Stimulated activated CD4-positive, alpha-beta T cell treated with anti-CD3 and anti-CD28 coated beads, Interleukin-15, amount 100 ng/mL, for 1 hour (primary cell): ENCODE results near the gene RERE.

Source experiments
- DNase-seq, 2 donors: peaks; one replicate each; pipeline ENCODE4 v3.0.0-alpha.2; 2020; ENCODE audit warnings: low read depth in 1 of 2, low spot score in 1 of 2

The RERE gene

DNA sequence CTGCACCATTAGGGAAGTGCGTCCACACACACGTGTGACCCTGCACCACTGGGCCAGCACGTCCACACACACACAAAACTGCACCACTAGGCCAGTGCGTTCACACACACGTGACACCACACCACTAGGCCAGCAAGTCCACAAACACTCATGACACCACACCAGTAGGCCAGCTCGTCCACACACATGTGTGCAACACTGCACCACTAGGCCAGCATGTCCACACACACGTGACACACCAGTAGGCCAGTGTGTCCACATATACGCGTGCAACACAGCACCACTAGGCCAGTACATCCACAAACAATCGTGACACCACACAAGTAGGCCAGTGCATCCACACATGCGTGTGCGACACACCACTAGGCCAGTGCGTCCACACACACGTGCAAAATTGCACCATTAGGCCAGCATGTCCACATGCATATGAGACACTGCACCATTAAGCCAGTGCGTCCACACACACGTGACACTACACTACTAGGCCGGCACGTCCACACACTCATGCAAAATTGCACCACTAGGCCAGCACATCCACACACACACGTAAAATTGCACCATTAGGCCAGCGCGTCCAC is 264.5 kb downstream of the RERE start:
- DNase-seq, result no peak

DNA sequence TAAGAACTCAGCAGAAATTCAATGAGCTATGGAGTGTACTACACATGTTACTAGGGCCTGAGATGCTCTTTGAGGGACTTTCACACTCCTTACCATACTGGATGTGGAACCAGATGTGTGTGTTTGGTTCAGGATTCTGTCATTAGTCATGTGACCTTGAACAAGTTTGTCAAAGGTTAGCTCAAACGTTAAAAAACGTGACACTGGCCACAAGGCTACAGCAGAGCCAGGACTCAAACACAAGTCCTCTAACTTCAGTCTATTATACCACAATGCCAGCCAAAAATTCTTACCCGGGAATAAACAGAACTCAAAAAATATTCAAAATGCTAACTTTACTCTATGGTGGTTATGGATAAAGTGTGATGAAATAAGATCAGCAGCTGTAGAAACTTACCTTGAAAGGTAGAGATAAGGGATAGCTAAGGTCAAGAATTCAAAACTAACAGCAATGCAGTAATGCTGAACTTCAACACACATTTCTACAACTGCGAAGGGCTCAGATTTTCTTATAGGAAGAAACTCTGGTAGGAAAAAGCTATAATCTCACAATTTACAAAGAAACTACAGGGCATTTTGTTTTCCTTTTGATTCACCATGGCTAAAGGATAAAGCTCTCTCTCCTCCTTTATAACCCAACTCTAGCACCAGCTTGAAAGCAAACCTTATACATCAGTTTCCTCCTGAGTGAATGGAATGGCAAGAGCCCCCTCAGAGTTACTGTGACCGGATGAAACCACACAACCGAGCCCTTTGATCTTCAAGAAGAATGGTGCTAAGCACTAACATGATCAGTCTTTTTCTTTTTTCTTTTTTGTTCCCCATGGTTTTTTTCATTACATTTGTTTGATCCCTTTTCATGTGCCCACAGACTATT is 265.6 kb downstream of the RERE start:
- DNase-seq, result no peak

DNA sequence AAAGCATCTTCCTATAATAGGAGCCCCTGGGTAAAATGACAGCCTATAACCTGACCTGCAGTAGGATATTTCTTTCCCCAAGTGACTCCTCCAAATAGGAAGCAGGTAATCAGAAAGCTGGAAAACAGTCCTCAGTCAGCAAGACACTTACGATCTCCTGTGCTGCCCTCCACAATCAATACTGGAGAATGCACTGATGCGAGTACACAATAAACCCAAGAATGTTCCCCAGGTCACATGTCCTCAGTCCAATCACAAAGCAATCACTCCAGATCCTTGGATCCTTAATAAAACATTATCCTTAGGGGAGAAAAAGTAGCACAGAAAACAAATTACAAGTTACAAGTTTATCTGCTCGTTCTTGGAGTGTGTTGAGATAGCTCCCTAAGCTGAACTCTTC is 266.4 kb downstream of the RERE start:
- no peak for DNase-seq

DNA sequence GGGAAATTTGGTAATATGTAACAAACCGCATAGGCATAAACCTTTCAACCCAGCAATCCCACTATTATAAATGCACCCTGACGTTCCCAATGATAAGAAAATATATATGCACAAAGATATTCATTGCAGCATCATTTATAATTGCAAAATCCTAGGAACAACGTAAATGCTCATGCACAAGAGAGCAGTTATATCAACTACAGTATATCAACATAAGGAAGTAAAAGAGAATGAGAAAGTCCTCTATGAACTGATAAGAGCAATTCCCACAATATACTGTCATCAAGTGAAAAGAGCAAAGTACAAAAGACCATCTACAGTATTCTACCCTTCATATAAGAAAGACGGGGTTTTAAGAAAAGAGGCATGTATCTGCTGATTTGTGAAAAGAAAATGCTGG is 269.6 kb downstream of the RERE start:
- DNase-seq, result no peak

DNA sequence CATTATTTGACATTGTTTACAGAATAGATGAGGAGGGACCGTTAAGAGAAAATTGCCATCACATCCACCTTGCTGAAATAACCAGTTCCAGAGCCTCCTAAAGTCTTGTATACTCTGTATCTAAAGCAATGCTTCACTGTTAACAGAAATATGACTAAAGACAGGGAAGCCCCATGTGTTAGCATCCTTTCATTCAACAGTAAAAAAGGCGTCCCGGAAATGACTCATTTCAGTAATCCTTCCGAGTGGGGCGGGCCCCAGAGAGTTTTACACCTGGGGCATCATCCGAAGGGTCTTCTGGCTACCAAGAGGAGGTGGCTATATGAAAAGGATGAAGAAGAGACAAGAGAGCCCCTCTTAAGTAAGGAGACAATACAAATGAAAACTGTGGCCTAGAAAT is 272.4 kb downstream of the RERE start:
- DNase-seq, result no peak

DNA sequence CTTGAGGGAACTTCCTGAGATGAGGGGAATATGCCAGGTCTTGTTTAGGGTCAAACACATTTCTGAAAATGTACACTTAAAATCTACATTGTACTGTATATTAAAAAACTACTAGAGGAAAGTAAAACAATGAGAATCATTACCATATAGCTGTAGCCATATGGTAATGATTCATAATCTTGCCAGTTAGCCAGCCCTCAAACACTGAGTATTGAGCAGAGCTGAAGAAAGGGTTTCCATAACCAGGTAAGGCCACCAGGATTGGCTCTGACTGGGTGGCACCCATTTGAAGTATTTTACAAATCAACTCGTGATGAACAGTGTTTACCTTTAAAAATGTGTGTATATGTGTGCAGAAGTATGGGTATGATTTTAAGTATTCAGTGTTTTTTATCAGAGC is 272.8 kb downstream of the RERE start:
- DNase-seq, result no peak

DNA sequence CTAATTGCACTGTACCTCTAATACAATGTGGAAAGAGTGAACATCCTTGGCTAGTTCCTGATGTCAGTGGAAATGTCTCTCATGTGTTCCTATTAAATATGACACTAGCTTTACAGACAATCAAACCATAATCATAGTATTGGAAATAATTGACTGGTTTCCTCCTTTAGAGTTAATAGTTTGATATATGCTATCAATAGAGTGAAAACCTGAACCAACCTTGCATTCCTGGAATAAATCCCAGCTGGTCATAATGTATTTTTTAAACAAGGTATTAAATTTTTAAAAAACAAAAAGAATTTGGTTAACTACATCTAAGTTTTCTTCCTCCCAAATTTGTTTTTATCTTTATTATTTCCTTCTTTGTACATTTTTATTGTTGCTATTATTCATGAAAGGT is 273.5 kb downstream of the RERE start:
- DNase-seq, result no peak

DNA sequence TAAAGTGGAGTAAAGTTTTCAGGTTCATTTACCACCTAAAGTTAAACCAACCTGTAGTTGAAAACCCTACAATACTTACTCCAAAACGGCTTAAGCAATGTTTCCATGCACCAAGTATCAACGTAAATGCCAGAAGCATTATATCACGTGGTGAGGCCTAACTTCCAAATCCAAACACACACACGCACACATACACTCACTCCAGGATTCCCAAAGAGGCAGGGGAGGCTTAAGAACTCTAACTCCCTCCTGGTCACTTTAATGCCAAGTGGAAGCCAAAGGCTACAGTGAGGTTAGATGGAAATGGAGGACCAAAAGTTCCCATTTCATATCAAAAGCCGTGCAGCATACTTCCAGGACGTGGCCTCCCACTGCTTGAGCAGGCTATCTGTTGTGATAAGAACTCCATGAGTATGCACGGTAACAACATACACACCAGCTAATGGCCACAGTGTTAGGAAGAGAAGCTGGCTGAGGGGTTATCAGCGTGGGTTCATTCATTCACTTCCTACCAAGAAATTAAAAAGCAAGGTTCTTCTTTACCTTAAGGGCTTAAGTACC is 275.4 kb downstream of the RERE start:
- DNase-seq, result no peak

DNA sequence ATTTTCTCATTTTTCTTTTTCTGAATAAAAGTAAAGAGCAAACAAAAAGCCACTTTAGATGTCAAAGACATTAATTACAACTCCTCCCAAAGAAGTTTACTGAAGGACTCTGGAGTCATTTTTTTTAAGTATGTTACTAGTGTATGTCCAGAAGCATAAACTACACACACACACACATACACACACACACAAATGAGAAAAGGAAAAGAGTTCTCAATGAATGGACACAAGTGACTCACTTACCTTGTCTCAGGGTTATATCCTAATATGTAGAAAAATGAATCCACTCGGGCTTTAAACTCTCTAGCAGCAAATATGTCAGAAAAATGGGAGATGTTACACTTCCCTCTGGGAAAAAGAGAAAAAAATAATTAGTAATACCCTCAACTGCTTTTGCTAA is 276.5 kb downstream of the RERE start:
- no peak for DNase-seq

DNA sequence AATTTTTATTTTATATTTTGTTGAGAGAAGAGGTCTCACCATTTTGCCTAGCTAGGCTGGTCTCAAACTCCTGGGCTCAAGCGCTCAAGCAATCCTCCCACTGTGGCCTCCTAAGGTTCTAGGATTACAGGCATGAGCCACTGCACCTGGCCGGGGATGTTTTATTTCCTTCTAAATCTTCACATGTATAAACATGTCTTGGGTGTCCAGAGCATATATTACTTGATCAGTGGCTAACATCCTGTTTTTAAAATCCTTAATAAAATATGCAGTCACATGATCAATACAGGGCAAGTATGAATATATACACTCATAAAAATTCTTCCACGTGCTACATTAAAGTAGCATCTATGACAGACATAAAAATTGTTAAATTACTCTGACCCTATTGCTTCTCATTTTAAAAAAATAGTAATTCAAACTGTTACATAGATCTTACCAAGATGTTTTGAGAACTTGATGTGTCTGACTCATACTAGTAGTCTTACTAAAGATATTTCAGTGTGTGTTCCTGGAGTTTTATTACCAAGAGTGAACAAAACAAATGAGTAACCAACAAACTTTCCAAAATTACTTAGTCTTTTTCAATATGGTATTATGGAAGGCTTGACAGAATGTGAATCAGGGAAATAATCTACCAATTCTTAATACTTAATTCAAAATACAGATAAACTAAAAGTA is 277.0 kb downstream of the RERE start:
- DNase-seq, result no peak

DNA sequence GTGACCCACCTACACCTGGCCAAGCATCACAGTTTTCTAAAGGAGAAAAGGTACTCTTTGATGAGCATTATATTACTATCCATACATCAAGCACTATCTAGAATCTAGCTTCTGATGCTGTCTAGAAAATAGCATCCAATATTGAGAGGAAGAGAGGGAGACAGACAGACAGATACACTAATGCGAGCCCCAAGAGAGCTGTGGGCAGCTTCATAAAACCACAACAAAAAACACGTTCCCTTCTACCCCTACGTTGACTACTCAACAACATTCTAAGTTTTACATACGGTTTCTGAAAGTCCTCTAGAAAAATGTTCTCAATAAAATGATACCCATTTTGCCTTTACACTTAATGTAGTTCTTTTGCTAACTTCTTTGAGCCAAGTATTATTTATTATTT is 277.8 kb downstream of the RERE start:
- no peak for DNase-seq

DNA sequence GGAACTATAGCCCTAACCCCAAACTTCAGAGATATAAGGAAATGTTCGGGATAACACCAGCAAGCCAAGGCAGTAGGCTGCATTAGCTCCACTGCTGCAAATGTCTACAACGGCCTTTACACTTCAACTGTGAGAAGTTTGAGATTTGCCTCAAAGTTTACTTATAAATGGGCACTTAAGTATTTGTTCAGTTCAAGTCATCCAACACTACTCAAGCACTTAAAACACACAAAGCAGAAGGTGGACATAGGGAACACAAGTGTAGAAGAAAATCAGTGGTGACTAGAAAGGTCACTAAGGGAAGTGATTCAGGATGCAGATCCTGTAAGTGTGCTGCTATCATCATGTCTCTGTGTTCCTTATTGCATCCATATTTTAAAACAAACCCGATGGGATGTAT is 278.9 kb downstream of the RERE start:
- no peak for DNase-seq

DNA sequence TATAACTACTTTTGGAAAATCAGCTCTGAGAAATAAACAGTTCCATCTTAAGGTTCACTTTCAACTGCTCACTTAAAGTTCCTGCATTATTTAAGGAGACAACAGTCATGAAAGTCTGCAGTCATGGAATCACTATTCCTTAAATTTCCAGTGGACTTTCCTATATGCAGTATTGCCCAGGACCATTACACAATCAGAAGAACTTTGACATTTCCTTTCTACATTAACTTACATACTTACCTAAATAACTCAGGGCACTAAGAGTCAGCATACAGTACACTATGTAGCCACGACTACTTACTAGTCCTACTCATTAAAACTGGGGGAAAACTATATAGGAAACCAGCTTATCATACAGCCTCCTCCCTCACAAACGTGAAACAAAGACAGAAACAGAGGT is 279.4 kb downstream of the RERE start:
- no peak for DNase-seq

DNA sequence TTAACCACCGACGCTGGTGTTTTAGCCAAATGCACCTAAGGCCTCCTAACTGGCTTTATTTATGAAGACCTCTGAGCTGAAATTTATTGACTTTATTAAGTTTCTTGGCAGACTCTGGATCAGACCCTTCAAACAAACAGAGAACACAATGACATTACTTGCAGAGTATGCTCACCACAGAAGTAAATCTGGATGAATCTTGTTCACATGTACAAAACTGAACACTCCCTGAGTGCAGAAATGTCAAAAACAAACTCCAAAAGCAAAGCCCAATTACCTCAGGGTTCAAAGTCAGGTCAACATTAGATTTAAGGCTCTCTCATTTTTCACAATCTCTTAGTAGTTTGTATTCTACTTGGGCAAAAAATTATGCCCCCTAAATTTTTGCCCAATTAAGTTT is 280.9 kb downstream of the RERE start:
- no peak for DNase-seq

DNA sequence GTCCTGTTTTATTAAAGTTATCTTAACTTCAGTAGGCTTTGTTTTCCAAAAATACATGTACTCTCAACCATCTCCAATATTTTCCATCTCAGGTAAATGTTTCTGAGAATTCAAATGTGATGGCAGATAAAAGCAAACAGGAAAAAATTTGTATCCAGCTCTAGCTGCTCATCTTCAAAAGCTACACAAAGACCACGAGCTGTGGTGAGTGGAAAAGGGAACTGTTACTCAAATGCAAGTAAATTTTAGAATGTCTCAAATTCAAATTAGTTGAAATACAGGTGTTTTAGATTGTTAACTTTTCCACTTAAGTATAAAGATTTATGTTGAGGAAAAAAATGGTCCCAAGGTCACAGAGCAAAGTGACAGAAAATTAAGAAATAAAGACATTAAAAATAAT is 283.5 kb downstream of the RERE start:
- no peak for DNase-seq

DNA sequence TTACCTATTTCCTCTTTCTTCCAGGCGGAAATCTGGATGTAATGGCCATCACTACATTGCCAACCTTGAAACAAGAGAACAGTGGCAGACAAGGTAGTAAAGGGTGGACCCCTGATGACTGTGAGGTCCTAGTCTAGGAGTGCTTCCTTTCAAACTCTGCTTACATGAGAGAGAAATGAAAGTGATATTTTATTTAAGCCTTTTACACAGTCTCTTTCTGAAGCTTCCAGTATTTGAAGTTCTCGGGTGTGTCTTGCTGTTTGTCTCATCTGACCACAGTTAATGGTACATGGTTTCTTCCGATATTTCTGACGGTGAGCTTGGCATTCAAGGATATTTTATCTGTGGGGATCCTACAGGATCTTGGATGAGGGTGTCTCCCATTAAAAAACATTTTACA is 284.3 kb downstream of the RERE start:
- DNase-seq, result no peak

DNA sequence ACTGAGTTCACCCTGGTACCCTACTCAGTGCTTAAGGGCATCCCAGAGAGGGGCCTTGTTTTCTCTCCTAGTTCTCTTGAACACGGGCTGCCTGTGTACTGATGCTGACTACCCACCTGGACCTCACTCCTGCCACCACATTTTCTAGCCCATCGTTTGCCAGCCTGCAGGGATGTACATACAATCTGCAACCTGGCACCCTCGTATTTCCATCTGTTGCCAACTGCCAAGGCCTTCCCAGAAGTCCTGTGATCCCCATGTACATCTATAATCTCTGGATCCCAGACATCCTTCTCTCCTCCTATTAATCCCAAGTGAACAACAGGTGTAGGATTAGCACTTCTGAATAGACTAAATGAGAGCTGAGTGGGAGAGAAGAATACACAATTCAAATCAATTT is 287.5 kb downstream of the RERE start:
- DNase-seq, result no peak

DNA sequence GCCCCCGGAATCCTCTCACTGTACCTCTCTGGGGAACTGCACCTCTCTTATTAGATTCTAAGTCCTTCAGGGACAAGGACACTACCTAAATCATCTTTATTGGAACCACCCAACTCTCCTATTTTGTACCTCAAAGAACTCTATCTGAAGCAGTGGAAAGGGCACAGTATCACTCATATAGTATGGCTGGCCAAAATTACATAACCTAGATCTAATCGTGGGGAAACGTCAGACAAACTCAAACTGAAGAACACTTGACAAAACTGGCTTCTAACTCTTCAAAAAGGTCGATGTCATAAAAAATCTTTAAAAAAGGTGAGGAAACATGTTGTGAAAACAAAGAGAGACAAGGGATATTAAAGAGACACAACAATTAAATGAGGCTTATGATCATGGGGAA is 289.5 kb downstream of the RERE start:
- no peak for DNase-seq

DNA sequence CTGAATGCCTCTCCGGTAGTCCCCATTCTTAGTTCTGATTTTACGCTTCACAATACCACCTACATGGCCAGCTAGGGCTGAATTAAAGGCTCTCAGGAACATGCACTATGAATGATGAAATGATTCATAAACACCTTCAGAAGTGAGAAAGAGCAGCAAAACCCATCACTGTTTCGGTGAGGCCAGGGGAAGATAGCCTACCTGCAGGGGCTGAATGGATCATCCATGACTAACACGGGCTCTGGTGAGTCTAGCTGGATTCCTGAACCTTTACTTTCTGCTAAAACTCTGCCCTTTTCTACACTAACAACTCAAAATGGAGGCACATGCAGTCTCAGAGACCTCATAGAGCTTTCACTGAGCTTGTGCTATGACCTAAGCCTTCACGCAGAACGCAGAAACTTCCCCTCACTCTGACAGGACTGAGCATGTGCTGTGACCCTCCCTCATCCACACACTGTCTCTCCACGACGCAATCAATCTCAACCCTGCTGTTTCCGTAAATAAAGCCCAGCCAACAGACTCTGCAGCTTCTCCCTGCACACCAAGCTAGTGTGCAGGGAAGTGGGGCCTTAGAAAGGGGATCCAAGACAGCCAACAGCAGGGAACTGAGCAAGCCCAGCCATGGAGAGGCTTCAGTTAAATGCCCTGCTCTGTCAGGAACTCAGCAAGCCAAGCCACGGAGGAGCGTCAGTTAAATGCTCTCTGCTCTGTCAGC is 291.7 kb downstream of the RERE start:
- peak; percentile 30 to 39 for DNase-seq

DNA sequence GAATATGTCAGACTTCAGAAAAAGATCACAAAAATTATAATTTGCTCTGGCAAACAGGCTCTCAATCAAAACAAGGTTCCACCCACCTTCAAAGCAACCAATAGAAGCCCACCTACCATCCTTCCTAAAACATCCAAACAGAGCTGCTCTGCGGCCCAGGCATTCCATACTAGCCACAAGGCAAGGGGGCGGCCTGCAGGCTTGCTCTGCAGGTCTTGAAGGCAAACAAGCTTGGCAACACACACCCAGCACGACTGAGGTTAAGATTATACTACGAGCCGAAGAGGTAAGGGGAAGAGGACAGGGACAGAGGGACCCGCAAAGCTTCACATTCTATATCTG is 292.3 kb downstream of the RERE start:
- DNase-seq, result peak in 1 of 2 donors; percentile 8

DNA sequence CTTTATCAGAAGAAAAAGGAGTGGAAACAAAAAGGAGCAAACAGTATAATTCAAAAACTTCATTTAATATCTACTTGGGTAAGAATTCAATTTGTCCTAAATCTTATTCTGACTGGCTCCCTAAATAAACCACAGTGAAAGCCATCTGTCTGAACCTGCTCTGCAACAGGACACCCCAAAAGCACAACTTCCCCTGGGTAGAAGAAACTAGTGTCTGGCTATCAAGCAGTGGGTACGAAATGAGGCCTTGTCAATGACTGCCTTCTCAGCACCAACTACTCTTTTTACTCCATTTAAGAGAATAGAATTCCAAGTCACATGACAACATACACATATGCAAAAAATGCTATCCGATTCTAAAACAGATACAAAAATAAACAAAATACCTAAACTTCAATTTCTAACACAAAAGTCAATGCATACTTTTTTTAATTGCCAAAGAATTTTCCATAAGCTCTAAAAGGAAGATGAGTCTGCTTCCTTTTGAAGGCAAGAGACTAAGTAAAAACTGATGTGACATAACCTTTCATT is 292.7 kb downstream of the RERE start:
- no peak for DNase-seq
